T1000 (cell line): ENCODE results near the gene FOXP1.
A peak's percentile ranks its signal among the peaks of the same experiment; 100 is the strongest.

Source experiments
- DNase-seq: peaks from one replicate; lab custom pipeline; 2025; ENCODE audit warnings: mixed read lengths; lab: John Stamatoyannopoulos, UW

Gene FOXP1

GRCh38 chr3:71563827-71564226, 19.7 kb downstream of the FOXP1 start:
- DNase-seq: no peak

GRCh38 chr3:71562938-71563337, 20.6 kb downstream of the FOXP1 start:
- no peak for DNase-seq

- no peak for DNase-seq
These were observed 22.9 kb downstream of the FOXP1 start for GRCh38 chr3:71560665-71561064.

GRCh38 chr3:71559578-71560162, 23.9 kb downstream of the FOXP1 start:
- DNase-seq: no peak

GRCh38 chr3:71559021-71559420, 24.5 kb downstream of the FOXP1 start:
- no peak for DNase-seq

- no peak for DNase-seq
These were observed 28.9 kb downstream of the FOXP1 start for GRCh38 chr3:71554649-71555048.

- DNase-seq: no peak
These were observed 32.1 kb downstream of the FOXP1 start for GRCh38 chr3:71551311-71551919.

- DNase-seq: no peak
These were observed 33.6 kb downstream of the FOXP1 start for GRCh38 chr3:71549951-71550350.

- DNase-seq: no peak
These were observed 34.7 kb downstream of the FOXP1 start for GRCh38 chr3:71548705-71549384.

GRCh38 chr3:71547249-71548198, 36.0 kb downstream of the FOXP1 start:
- DNase-seq: no peak

GRCh38 chr3:71546821-71547220, 36.7 kb downstream of the FOXP1 start:
- no peak for DNase-seq

- DNase-seq: no peak
These were observed 38.2 kb downstream of the FOXP1 start for GRCh38 chr3:71545330-71545729.

GRCh38 chr3:71543371-71544016, 40.0 kb downstream of the FOXP1 start:
- DNase-seq: no peak

GRCh38 chr3:71542521-71543370, 40.8 kb downstream of the FOXP1 start:
- no peak for DNase-seq

- no peak for DNase-seq
These were observed 42.2 kb downstream of the FOXP1 start for GRCh38 chr3:71541313-71541712.

- peak; percentile 67 for DNase-seq
These were observed 46.3 kb downstream of the FOXP1 start for GRCh38 chr3:71537211-71537611.

- DNase-seq: no peak
These were observed 47.1 kb downstream of the FOXP1 start for GRCh38 chr3:71536376-71536965.

GRCh38 chr3:71533588-71533987, 49.9 kb downstream of the FOXP1 start:
- DNase-seq: no peak

GRCh38 chr3:71532639-71533395, 50.7 kb downstream of the FOXP1 start:
- no peak for DNase-seq
